Measurements from ENCODE around the gene C16orf92. TPM values are rescaled to one million over a fixed set of nuclear protein-coding genes. Genes with fewer than 3 reads are reported as not detected.

C16orf92 gene
- total RNA-seq, 5 donors from 2014 or later (not counting 1 experiment from before 2014, with no cell fraction given), result not detected

- Mint-ChIP-seq H3K4me1 (peaks cover 26 to 36% (median 34%) of the 10 kb centered on the region in 3 donors), H3K4me3 (peak overlapping the region; percentile 96 to 99 (median 97)), H3K36me3 (peaks cover 21% of the 10 kb centered on the region), H3K9me3 (no peaks in the 10 kb centered on the region), H3K27me3 (no peaks in the 10 kb centered on the region), H3K27ac (no peak overlapping the region)
- ChIA-PET CTCF (interaction anchor here in 1 of 2 donors (0.6 kb wide), 1 partner anchor 32 kb away, joined by 3 read pairs; no protein-coding TSS in a partner anchor), POLR2A (interaction anchor here in 1 of 2 donors (0.6 kb wide), 1 partner anchor 983 kb away, joined by 4 read pairs; no protein-coding TSS in a partner anchor)
- Histone ChIP-seq H3K27ac (ENCODE audit: low read length) (no peak overlapping the region), H3K4me1 (ENCODE audit: control insufficient read depth in 1 of 2, extremely low read depth in 1 of 2, insufficient read depth in 2 of 2, low read length in 2 of 2) (peaks cover 11 to 29% of the 10 kb centered on the region in 2 experiments), H3K36me3 (ENCODE audit: control insufficient read depth in 2 of 2, extremely low read depth in 1 of 2, insufficient read depth in 1 of 2, low read length in 1 of 2) (peaks cover 14 to 43% of the 10 kb centered on the region in 2 donors), H3K9me3 (no peaks in the 10 kb centered on the region), H3K27me3 (replicated peaks in 1 of 2; ENCODE audit: control insufficient read depth in 2 of 2, extremely low read depth in 1 of 2, insufficient read depth in 2 of 2, low read length in 1 of 2) (no peaks in the 10 kb centered on the region), H3K4me3 (ENCODE audit: control insufficient read depth in 1 of 2, extremely low read depth in 1 of 2, low read length in 1 of 2) (no peak overlapping the region)
- ATAC-seq (replicated peaks in 1 of 4) (no peak), DNase-seq (no peak)
- WGBS (ENCODE audit: insufficient coverage), result 97% methylated on average over 17 of the region's 25 CpGs
Observed at GRCh38 chr16:29993191-29993902, 29.7 kb upstream of the C16orf92 start.

- peak overlapping the region; percentile 99 for H3K27ac ChIP-seq (ENCODE audit: low read length)
- H3K4me3 ChIP-seq (ENCODE audit: control insufficient read depth in 1 of 2, extremely low read depth in 1 of 2, low read length in 1 of 2), result peak overlapping the region in 1 of 2 donors; percentile 99
- CTCF ChIA-PET, result interaction anchor here in 1 of 2 donors (0.6 kb wide), 1 partner anchor 33 kb away, joined by 3 read pairs; no protein-coding TSS in a partner anchor
Observed at GRCh38 chr16:29993903-29994599, 28.9 kb upstream of the C16orf92 start.

GRCh38 chr16:29994600-29995323 is 28.2 kb upstream of the C16orf92 start:
- H3K36me3 ChIP-seq (ENCODE audit: control insufficient read depth in 2 of 2, extremely low read depth in 1 of 2, insufficient read depth in 1 of 2, low read length in 1 of 2), result peaks cover 11 to 44% of the 10 kb centered on the region in 2 donors
- ChIA-PET POLR2A (no interaction called here), CTCF (interaction anchor here in 1 of 2 donors (0.9 to 1.2 kb wide), 2 partner anchors 33 to 179 kb away, joined by 4 to 5 read pairs; partner anchors contain the start of genes PAGR1 and TMEM219)

More at GRCh38 chr16:29993903-29994599, 28.9 kb upstream of the C16orf92 start:
- no peaks in the 10 kb centered on the region for H3K27me3 ChIP-seq (replicated peaks in 1 of 2; ENCODE audit: control insufficient read depth in 2 of 2, extremely low read depth in 1 of 2, insufficient read depth in 2 of 2, low read length in 1 of 2)
- Mint-ChIP-seq H3K4me3 (peak overlapping the region; percentile 96 to 99 (median 97)), H3K27me3 (no peaks in the 10 kb centered on the region), H3K36me3 (peaks cover 19% of the 10 kb centered on the region), H3K9me3 (no peaks in the 10 kb centered on the region), H3K4me1 (peaks cover 27 to 40% (median 35%) of the 10 kb centered on the region in 3 donors), H3K27ac (peak overlapping the region; percentile 72 to 97)
- WGBS (ENCODE audit: insufficient coverage), result 92% methylated on average over 8 of the region's 9 CpGs
- H3K36me3 ChIP-seq (ENCODE audit: control insufficient read depth in 2 of 2, extremely low read depth in 1 of 2, insufficient read depth in 1 of 2, low read length in 1 of 2), result peaks cover 11 to 39% of the 10 kb centered on the region in 2 donors
- H3K4me1 ChIP-seq (ENCODE audit: control insufficient read depth in 1 of 2, extremely low read depth in 1 of 2, insufficient read depth in 2 of 2, low read length in 2 of 2), result peaks cover 11 to 29% of the 10 kb centered on the region in 2 experiments
- H3K9me3 ChIP-seq, result no peaks in the 10 kb centered on the region
- POLR2A ChIA-PET, result interaction anchor here in 1 of 2 donors (0.6 kb wide), 1 partner anchor 984 kb away, joined by 4 read pairs; no protein-coding TSS in a partner anchor
- no peak for ATAC-seq (replicated peaks in 1 of 4)
- no peak for DNase-seq

GRCh38 chr16:29995324-29995910 is 27.6 kb upstream of the C16orf92 start, which contains the start of gene HIRIP3:
HIRIP3 (minus strand) TSS chr16:29995617; CDS start chr16:29995605, 12 bp downstream.
- H3K36me3 Mint-ChIP-seq, result peaks cover 15% of the 10 kb centered on the region
- Histone ChIP-seq H3K4me1 (ENCODE audit: control insufficient read depth in 1 of 2, extremely low read depth in 1 of 2, insufficient read depth in 2 of 2, low read length in 2 of 2) (peaks cover 11 to 29% of the 10 kb centered on the region in 2 experiments), H3K9me3 (no peaks in the 10 kb centered on the region), H3K27me3 (replicated peaks in 1 of 2; ENCODE audit: control insufficient read depth in 2 of 2, extremely low read depth in 1 of 2, insufficient read depth in 2 of 2, low read length in 1 of 2) (no peaks in the 10 kb centered on the region), H3K36me3 (ENCODE audit: control insufficient read depth in 2 of 2, extremely low read depth in 1 of 2, insufficient read depth in 1 of 2, low read length in 1 of 2) (peaks cover 10 to 46% of the 10 kb centered on the region in 2 donors), H3K4me3 (ENCODE audit: control insufficient read depth in 1 of 2, extremely low read depth in 1 of 2, low read length in 1 of 2) (peak within 1 kb of the TSS; percentile 99), H3K27ac (ENCODE audit: low read length) (peak within 1 kb of the TSS; percentile 99)
- peak; percentile 69 to 73 (median 70) for ATAC-seq (replicated peaks in 1 of 4)
- ChIA-PET CTCF (interaction anchor here in 1 of 2 donors (0.7 to 1.2 kb wide), 3 partner anchors 34 to 188 kb away, joined by 4 to 5 read pairs (median 4); partner anchors contain the start of genes PAGR1 and TMEM219), POLR2A (interaction anchor here in 1 of 2 donors (0.6 kb wide), 1 partner anchor 173 kb away, joined by 6 read pairs; no protein-coding TSS in a partner anchor)
- WGBS (ENCODE audit: insufficient coverage), result under 1% methylated on average over 48 of the region's 53 CpGs
- peak within 1 kb of the TSS; percentile 96 to 99 (median 97) for H3K4me3 Mint-ChIP-seq
- peak; percentile 66 to 91 (median 80) for DNase-seq
- H3K27ac Mint-ChIP-seq, result peak within 1 kb of the TSS; percentile 95 to 97
- H3K27me3 Mint-ChIP-seq, result no peaks in the 10 kb centered on the region
- H3K9me3 Mint-ChIP-seq, result no peaks in the 10 kb centered on the region
- peaks cover 32 to 47% (median 43%) of the 10 kb centered on the region in 3 donors for H3K4me1 Mint-ChIP-seq

More at GRCh38 chr16:29994600-29995323, 28.2 kb upstream of the C16orf92 start:
- peak in 2 of 4 experiments; percentile 36 to 39 for ATAC-seq (replicated peaks in 1 of 4)
- 9% methylated on average over 17 of the region's 24 CpGs for WGBS (ENCODE audit: insufficient coverage)
- H3K4me1 Mint-ChIP-seq, result peaks cover 31 to 46% (median 42%) of the 10 kb centered on the region in 3 donors
- peaks cover 18% of the 10 kb centered on the region for H3K36me3 Mint-ChIP-seq
- Histone ChIP-seq H3K4me3 (ENCODE audit: control insufficient read depth in 1 of 2, extremely low read depth in 1 of 2, low read length in 1 of 2) (peak overlapping the region; percentile 99), H3K4me1 (ENCODE audit: control insufficient read depth in 1 of 2, extremely low read depth in 1 of 2, insufficient read depth in 2 of 2, low read length in 2 of 2) (peaks cover 11 to 29% of the 10 kb centered on the region in 2 experiments), H3K27me3 (replicated peaks in 1 of 2; ENCODE audit: control insufficient read depth in 2 of 2, extremely low read depth in 1 of 2, insufficient read depth in 2 of 2, low read length in 1 of 2) (no peaks in the 10 kb centered on the region), H3K27ac (ENCODE audit: low read length) (peak overlapping the region; percentile 99), H3K9me3 (no peaks in the 10 kb centered on the region)
- peak overlapping the region; percentile 95 to 97 for H3K27ac Mint-ChIP-seq
- H3K9me3 Mint-ChIP-seq, result no peaks in the 10 kb centered on the region
- H3K27me3 Mint-ChIP-seq, result no peaks in the 10 kb centered on the region
- H3K4me3 Mint-ChIP-seq, result peak overlapping the region; percentile 96 to 99 (median 97)
- DNase-seq, result peak in 7 of 35 experiments; percentile 50 to 75 (median 64)

GRCh38 chr16:29995911-29996765 is 26.9 kb upstream of the C16orf92 start, which contains the start of gene INO80E:
INO80E (plus strand) TSS chr16:29996241; CDS start chr16:29996311, 70 bp downstream.
- Histone ChIP-seq H3K27me3 (replicated peaks in 1 of 2; ENCODE audit: control insufficient read depth in 2 of 2, extremely low read depth in 1 of 2, insufficient read depth in 2 of 2, low read length in 1 of 2) (no peaks in the 10 kb centered on the region), H3K27ac (ENCODE audit: low read length) (peak within 1 kb of the TSS; percentile 99), H3K9me3 (no peaks in the 10 kb centered on the region), H3K36me3 (ENCODE audit: control insufficient read depth in 2 of 2, extremely low read depth in 1 of 2, insufficient read depth in 1 of 2, low read length in 1 of 2) (peaks cover 10 to 48% of the 10 kb centered on the region in 2 donors), H3K4me3 (ENCODE audit: control insufficient read depth in 1 of 2, extremely low read depth in 1 of 2, low read length in 1 of 2) (peak within 1 kb of the TSS; percentile 99), H3K4me1 (ENCODE audit: control insufficient read depth in 1 of 2, extremely low read depth in 1 of 2, insufficient read depth in 2 of 2, low read length in 2 of 2) (peaks cover 11 to 29% of the 10 kb centered on the region in 2 experiments)
- CTCF ChIA-PET, result interaction anchor here in 1 of 2 donors (0.7 to 1.6 kb wide), 4 partner anchors 23 to 296 kb away, joined by 4 to 6 read pairs (median 4); partner anchors contain the start of genes PAGR1 and TAOK2
- Mint-ChIP-seq H3K36me3 (peaks cover 12% of the 10 kb centered on the region), H3K4me1 (peaks cover 32 to 47% (median 43%) of the 10 kb centered on the region in 3 donors), H3K27ac (peak within 1 kb of the TSS; percentile 95 to 97), H3K27me3 (no peaks in the 10 kb centered on the region), H3K9me3 (no peaks in the 10 kb centered on the region), H3K4me3 (peak within 1 kb of the TSS; percentile 96 to 99 (median 97))
- peak; percentile 97 to 100 (median 99) for DNase-seq
- peak; percentile 95 to 98 (median 96) for ATAC-seq (replicated peaks in 1 of 4)
- POLR2A ChIA-PET, result interaction anchor here in 1 of 2 donors (0.6 kb wide), 1 partner anchor 174 kb away, joined by 6 read pairs; no protein-coding TSS in a partner anchor
- under 1% methylated on average over 62 of the region's 65 CpGs for WGBS (ENCODE audit: insufficient coverage)

Data from T-cell (primary cell).